Stimulated activated CD8-positive, alpha-beta memory T cell treated with anti-CD3 and anti-CD28 coated beads, Interleukin-4, amount 100 ng/mL, for 1 hour (primary cell): Measurements from ENCODE around the gene TMOD4.
"Not testable (repeated sequence)": the region's sequence is repeated elsewhere in the genome, so short reads cannot be mapped to it uniquely, and the experiment has no call there.

ENCODE experiments used
- DNase-seq, 2 donors: peaks; one replicate each; pipeline ENCODE4 v3.0.0-alpha.2; 2020; ENCODE audit warnings: low read depth in 2 of 2, low spot score in 1 of 2

TMOD4 gene

DNA sequence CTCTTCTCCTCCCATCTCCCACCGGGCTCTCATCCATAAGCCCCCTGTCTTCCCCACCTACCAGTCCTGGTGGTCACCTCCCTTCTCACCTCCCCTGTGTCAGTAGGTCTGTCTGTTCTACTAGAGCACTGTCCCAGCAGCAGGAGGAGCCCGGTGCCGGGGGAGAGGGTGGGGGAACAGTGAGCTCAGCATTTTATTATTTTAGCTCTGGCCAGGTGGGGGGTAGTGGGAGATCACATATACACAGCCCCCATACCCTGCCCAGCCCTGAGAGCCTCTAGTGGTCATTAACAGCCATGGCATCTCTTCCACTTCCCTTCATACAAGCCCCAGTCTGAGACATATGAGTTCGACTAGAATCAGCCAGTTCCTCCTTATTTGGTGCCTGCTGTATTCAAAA lies at the start of gene TMOD4:
Gene TMOD4, minus strand, starts transcription at position 119 of the 400 bp plus-strand sequence. CDS start 1,106 bp downstream, outside the sequence.
- DNase-seq = no peak

DNA sequence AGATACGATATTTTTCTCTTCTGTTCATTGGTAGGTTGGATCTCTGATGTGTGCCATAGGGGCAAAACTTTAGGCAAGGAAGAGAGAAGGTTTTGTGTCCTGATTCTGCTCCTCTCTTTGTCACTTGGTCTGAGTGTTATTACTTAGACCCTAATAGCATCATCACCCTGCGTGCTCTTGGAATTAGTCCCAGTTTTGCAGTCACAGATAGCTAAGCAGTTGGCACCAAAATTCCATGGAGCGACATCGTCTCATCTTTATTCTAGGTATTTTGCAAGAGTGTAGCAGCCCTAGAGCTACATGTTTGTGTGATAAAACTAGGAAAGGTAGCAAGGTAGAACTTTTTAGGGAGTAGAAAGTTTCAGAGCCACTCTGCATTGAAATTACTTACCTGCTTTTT lies 46.3 kb upstream of the TMOD4 start:
- no peak for DNase-seq

DNA sequence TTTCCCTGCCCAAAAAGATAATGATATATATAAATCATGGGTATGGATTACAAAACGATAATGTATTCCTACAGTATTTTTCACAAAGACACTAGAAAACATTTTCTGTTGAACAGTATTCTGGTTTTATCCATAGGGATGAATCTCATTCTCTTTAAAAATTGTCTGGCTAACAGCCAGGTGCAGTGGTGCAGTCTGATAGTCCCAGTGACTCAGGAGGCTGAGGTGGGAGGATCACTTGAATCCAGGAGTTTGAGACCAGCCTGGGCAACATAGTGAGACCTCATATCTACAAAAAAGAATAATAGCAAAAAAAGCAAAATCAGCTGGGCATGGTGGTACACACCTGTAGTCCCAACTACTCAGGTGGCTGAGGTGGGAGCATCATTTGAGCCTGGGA lies 45.8 kb upstream of the TMOD4 start:
- no peak for DNase-seq

DNA sequence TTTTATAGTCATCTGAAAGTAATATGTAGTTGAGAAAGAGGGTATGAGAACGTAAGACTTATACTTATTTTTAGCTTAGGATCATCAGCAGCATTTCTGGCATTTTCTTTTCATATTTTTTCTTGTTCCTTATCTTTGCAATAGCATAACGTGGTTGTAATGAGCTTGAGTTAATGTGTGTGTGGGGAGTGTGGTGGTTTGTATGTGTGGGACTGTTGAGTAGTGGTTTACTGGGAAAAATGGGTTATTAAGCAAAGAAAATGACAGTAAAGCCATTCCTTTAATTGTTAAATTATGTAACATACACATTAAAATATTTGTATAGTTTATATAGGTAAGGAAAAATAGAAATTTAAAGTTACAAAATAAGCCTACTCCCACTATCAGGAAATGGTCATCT lies 37.8 kb upstream of the TMOD4 start:
- DNase-seq = no peak

- DNase-seq = no peak
These were observed 36.4 kb upstream of the TMOD4 start for GRCh38 chr1:151211972-151212705.

DNA sequence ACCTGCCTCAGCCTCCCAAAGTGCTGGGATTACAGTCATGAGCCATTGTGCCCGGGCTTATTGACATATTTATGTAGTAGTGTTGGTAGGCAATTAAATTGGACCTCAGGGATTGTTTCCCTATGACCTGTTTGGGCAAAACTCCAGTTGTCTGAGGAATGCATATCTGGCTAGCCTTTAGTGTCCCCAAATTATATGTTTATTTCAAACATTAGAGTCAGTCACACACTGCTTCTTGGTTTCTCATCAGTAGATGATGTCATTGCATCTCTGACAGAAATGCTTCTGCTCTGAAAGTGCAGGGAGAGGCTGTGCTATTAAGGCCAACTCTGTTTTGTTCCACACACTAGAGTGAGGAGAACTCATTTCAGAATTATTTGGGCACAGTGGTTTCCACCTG lies 35.0 kb upstream of the TMOD4 start:
- no peak for DNase-seq

GRCh38 chr1:151205381-151205965 lies 29.7 kb upstream of the TMOD4 start:
- not testable (repeated sequence) for DNase-seq

DNA sequence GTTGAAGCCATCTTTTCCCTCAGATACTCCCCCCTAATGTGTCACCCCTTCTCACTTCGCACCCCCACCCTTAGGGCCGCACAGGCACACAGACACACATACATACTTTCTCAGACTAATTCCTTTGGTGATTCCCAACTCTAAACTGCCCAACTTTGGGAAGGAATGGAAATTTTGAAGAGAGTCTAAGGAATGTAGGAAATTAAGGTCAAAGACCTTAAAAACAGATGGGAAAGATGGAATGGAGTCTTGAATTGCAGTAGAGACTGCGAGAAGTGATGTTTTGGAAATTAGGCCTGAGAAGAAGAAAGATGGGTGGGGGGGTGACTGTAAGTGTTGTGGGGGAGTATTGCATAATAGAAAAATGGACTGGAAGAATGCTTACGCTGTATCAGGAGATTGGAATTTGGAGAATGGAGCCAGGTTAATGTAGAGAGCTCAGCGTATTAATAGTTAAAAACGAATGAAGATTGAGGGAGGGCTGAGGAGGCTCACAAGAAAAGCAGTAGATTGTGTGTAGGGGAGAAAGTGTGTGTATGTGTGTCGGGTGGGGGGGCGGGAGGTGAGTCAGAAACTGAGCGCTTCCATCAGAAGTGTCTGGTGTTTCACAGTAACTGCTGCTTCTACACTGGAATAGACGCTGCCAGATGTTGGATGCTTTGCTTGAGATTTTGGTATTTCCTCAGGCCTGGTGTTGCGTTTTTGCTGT lies 24.2 kb upstream of the TMOD4 start:
- no peak for DNase-seq

DNA sequence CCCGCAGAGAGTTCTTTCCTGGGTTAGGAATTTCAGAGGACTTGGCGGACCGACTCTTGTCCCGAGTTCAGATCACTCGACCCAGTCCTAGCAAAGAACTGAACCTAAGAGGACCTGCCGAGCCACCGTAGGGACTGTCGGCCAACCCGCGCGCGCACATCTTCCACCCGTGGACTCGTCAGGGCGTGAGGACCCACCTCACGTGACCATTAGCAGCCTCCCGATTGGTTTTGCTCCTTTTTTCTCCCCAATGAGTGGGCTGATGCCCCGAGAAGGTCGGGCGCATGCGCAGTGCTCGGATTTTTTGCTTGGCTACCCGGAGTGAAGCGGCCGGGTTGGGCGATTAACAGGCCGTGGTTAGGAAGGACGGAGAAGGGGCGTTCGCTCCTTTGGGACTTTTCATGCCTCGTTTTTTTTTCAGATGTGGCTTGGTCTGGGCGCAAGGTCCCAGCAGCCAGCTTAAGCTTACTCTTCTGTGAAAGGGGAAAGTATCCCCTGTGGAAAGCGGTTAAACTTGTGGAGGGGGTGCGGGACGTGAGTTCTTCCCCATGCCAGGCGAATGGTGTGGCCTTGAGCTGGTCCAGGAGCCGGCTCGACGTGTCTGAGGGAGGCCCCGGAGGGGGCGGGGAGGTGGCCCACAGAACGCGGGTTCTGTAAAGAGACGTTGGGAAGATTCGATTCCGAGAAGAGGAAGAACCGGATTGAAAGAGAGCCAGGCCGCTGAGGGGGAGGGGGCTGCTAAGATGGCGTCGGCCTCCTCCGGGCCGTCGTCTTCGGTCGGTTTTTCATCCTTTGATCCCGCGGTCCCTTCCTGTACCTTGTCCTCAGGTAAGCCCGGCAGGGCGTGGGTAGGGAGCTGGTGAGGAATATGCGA lies 22.7 kb upstream of the TMOD4 start, which contains the start of gene PIP5K1A:
Gene PIP5K1A, plus strand, starts transcription at position 299 of the 874 bp plus-strand sequence. Its CDS starts 445 bp downstream, at position 744.
- peak; percentile 99 to 100 for DNase-seq

DNA sequence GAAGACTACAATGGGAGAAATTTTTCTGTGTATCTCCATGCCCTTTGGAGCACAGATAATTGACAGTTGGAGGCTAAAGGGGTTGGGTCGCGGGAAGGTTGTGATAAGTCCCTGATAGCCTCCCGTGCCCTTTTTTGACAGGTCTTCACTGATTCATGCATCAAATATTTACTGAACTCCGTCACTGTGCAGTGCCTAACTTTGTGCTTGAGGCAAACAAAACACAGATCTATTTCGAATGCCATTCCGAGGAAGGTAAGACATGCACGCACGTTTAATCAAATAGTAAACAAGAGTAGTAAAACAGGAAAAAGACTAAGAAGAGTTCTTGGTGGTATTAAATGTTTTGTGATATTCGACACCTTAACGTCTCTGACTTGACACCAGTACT lies 22.1 kb upstream of the TMOD4 start:
- no peak for DNase-seq

DNA sequence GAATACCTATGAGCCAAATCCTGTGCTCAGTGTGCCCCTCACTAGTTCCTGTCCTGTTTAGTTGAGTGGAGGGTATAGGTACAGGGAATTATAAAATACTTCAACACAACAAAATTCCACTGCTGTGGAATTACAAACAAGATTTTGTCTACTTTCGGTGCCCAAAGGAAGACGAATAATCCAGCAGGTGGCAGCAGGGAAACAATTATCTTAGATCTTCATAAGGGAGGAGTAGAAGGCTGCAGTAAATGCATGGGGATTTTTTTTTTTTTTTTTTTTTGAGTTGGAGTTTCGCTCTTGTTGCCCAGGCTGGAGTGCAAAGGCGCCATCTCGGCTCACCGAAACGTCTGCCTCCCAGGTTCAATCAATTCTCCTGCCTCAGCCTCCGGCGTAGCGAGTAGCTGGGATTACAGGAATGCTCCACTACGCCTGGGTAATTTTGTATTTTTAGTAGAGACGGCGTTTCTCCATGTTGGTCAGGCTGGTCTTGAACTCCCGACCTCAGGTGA lies 20.6 kb upstream of the TMOD4 start:
- DNase-seq = no peak

GRCh38 chr1:151194894-151195594 lies 19.3 kb upstream of the TMOD4 start:
- DNase-seq = not testable (repeated sequence)

DNA sequence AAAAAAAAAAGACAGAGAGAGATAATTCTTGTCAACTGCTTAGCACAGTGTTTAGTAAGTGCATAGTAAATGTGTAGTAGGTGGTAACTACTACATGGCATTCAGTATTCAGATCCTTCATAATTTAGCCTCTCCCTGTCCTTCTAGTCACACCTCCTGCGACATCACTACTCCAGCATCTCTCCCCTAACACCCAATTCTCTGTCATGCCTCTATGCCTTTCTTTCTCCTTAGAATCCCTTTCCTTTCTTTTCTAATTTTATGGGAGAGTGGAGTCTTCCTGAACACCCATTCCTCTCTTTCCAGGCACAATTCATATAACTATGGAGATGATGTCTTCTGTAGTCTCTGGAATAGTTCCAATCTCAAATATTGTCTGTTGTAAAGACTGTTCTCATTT lies 18.1 kb upstream of the TMOD4 start:
- no peak for DNase-seq

DNA sequence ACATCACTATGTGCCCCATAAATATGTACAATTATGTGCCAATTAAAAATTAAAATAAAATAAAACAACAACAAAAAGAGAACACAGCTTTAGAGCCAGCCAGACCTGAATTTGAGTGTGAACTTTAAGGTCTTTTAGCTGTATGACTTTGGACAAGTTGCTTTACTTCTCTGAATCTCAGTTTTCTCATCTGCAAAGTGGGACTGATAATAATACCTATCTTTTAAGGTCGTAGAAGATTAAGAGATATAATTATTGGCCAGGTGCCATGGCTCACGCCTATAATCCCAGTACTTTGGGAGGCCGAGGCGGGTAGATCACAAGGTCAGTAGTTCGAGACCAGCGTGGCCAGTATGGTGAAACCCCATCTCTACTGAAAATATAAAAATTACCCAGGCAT lies 17.5 kb upstream of the TMOD4 start:
- no peak for DNase-seq

DNA sequence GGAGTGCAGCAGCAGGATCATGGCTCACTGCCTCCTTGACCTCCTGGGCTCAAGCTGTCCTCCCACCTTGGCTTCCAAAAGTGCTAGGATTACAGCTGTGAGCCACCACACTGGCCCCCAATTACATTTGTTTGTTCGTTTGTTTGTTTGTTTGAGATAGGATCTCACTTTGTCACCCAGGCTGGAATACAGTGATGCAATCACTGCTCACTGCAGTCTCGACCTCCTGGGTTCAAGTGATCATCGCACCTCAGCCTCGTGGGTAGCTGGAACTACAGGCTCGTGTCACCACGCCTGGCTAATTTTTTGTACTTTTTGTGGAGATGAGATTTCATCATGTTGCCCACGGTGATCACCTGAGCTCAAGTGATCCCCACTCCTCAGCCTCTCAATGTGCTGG lies 16.3 kb upstream of the TMOD4 start:
- DNase-seq = no peak

DNA sequence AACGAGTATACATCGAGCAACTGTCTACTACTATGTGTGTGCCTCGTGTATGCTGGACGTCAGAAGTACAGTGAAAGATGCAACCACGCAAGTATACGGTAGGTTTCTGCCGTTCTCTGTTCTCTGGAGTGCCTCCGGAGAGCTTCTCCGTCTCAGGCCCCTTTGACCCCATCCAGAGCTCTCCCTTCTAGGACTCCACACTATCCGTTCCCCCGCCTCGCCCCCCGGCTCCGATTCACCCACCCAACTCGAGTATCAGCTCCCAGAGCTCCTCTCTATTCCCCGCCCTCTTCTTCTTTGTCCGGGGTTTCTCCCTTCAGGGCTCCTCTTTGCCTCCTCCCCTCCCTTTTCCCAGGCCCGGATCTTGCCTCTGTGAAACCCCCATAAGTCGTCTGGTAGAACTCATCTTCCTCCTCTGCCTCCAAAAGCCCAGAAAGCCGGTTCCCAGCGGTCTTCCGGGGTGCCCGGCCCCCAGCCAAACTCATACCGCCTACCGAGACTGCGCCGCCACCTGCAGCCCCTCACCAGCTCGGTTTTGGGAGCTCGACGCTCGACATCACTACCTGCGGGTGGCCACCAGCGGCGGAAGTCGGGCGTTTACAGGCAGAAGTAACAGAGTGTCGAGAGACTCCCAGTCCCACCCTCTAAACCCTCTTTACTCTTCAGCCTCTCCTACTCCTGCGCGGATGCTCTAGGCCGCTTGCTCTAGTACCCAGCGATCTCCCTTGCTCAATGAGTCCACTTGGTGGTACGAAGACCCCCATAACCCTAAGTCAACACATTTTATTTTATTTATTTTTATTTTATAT lies 14.1 kb upstream of the TMOD4 start, which contains the start of gene VPS72:
Gene VPS72, minus strand, starts transcription at position 561 of the 809 bp plus-strand sequence. Its CDS starts 76 bp downstream, at position 485.
- peak; percentile 56 to 69 for DNase-seq

DNA sequence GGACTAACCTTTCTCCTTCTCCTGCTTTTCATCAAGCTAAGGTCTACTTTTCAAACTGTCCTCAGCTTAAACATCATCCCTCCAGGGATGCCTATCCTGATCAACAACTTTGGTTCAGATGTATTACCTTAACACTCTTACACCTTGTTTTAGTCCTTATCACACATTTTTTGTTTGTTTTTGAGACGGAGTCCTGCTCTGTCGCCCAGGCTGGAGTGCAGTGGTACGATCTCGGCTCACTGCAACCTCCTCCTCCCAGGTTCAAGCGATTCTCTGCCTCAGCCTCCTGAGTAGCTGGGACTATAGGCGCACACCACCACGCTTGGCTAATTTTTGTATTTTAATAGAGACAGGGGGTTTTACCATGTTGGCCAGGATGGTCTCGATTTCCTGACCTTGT lies 12.9 kb upstream of the TMOD4 start:
- DNase-seq = not testable (repeated sequence)

GRCh38 chr1:151187205-151187604 lies 11.4 kb upstream of the TMOD4 start:
- DNase-seq = no peak

DNA sequence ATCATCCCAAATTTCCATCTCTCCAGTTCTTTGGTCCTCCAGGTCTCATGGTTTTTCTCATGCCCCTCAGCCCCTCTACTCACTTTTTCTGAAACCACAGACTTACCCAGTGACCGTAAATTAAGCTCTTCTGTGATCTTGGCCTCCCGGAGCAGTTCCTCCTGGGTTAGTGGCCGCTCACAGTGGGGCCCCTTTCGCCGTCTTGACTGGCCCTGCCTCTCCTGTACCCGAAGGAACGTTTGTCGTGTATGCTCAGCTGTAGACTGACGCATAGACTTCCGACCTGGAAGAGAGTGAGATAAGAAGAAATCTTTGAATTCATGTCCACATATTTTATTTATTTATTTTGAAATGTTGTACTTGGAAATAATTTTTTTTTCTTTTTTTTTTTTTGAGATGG lies 8.4 kb upstream of the TMOD4 start:
- no peak for DNase-seq
